GM19238 (cell line): Measurements from ENCODE around the gene BAZ1B.
"Not testable (repeated sequence)": the region's sequence is repeated elsewhere in the genome, so short reads cannot be mapped to it uniquely, and the experiment has no call there.

Experiments used
- DNase-seq: peaks from one replicate; pipeline ENCODE4 v3.0.0; 2011; ENCODE audit warnings: low spot score; ENCODE audit not compliant: insufficient read length

BAZ1B gene

DNA sequence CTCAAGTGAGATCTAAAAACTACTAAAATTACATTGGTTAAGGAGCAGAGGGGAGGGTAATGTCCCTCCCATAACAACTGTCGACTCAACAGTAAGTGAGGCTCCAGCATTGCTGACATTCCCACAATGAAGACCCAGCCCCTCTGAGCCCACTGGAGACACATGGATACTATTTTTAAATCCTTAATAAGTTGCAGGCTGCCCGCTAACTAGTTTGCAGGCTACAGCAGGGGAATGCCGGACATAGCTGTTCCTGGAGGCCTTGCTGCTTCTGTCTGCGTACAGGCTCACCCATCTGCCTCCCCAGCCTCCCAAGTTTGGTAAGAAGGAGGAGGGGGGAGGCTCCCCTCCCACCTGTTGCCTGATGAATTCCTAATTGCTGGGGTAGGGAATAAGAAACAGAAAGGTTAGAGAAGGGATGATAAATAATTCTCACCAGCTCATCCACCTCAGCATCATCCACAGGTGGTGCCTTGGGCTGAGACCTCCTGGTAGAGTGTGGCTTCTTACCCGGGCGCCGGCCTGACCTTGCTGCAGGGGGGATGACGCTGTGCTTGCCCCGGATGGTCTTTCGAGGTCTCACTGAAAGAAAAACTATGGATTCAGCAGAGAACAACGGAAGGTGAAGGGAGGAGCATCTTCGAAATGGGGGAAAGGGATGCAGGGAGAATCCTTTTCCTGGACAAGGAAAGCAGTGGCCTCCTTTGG lies 78.4 kb downstream of the BAZ1B start:
- DNase-seq = no peak

DNA sequence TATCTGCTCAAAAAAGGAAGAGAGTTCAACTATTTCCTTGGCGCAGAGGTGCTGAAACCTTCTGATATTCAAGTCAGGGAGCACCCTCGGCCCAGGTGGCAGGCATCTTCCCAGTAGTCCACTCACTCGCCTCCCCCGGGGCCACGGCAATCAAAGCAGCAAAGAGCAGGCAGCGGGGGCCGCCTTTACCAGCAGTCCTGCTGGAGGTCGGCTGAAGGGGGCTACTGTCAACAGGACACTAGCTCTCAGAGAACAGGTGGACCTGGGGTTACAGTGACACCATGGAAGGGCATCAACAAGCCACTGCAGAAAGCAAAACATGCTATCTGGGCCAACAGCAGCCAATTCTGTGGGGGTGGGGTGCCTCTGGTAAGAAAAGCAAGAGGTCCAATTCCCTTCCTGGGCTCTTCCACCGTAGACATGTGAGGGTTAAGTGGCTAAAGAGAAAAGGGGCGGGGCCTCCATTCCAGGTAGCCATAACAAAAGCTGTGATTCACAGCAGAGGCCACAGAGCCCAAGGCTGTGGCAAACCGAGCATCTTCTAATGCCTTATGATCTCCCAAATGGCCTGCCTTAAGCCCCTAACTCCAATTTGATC lies 79.1 kb downstream of the BAZ1B start:
- DNase-seq = no peak

DNA sequence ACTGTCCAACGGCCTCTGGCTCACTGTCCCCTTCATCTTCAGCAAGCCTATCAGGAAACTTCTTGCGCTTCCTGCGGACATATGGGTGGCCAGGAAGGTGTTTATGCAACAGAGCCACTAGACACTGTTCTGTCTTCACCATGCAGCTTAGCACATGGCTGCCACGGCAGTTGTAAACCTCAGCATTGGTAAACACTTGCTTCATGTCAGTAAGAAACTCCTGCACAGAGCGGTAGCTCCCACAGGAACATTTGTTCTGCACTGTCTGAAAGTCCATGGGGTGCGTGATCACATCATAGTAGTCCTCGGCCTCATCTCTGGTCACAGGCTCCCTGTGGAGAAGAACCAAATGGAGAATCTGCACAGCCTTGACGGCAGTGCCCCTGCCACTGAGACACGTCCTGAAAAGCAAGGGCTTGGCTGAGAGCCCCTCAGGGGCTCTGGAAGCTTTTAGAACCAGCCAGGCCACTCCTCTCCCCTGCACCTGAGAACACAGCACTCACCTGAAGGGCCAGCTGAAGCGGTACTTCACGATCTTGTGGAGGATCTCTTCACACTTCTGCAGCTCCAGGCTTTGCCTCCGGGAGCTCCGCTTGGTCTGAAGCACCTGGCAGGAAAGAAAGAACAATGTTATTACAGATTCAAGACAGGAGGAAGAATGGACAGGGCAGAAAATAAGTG lies 79.7 kb downstream of the BAZ1B start:
- DNase-seq = no peak

DNA sequence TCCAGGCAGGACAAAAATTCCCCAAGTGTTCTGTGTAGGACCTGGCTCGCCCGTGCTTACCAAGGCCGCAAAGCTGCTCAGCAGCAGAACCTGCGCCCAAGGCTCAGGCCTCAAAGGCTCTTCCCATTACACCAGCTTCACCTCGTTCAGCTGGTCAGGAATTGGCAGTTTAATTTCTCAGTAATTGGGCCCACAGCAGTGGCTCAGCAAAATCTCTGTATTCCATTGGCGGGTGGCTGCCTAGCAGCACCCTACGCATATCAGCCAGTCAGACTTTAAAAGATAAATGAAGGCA lies 82.7 kb downstream of the BAZ1B start:
- DNase-seq = no peak

DNA sequence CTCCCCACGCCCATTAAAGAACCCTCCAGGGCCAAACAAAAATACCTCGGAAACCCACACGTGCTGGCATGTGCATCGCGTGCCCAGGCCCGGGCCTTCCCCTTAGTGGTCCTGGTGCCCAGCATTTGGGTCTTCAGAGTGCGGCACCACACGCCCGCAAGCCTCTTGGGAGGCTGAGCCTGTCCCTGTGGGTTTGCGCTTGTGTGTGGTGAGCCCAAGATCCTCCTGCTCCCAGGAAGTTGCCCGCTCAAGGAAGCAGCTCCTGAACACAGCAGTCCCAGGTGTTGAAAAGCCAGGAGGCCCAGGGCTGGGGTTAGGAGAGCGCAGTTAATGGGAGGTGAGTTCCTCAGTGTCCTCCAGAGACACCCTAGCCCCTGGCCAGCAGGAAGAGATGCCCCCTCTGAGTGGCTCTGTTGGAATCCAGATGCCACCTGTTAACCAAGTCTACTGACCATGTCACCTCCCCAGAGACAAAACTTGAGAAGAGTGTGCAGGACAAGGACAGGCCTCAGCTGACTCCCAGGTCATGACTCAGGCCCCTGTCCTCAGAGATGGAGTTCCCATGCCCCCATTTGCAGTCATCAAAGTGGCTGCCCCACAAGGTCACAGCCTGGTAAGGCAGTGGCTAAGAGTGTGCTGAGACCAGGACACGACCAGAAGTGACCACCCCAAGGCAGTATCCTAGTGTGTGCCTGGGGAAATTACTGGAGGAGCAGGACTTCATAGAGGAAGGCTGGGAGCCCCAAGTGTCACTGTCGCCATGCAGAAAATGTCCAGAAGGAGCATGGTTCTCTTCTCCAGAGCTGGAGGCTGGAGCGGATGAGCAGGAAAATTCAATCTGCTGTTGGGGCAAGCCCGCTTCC lies 83.3 kb downstream of the BAZ1B start:
- no peak for DNase-seq

DNA sequence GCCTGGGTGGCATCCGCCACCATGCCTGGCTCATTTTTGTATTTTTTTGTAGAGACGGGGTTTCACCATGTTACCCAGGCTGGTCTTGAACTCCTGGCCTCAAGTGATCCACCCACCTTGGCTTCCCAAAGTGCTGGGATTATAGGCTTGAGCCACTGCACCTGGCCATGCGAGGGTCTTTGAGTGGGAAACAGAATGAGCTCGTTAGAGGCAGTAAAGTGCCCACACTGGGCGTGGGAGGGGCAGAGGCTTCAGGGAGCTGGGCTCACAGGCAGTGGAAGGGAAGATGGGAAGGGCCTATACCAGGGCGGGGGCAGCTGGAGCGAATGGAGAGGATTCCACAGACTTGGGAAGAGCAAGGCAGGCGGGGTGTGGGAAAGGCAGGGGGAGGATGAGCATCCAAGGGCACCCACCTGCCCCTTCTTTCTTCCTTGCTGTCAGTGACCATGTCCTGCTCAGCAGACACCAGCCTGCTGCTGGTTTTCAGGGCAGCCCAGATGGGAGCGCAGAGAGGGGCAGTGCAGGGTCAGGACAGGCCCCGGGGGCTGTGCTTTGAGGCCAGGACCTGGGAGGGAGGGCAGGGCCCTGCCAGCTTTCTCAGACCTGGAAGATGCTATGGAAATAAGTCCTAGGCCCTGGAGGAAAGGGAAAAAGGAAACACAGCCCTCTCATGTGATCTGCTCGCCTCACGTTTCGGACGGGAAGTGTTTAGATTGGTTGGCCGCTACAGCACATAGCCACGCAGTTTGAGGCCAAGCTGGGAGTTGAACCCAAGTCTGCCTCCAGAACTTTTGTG lies 84.3 kb downstream of the BAZ1B start:
- DNase-seq = no peak

DNA sequence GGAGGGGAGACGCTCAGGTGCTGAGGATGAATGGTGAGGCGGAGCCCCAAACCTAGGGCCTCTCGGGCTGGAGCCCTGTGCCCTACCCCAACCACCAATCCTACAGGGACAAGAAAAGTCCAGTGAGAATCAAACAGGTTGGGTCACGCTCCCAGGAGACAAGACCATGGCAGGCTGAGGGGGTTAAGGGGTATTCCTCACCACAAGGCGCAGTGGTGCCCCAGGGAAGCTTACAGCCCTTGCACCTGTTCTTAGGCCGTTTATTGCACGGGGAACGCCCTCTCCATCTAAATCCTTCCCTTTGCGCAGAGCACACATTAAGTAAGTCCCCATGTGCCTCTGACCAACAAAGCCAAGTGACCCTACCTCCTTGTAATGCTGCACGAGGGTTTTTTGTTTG lies 85.0 kb downstream of the BAZ1B start:
- DNase-seq = no peak

DNA sequence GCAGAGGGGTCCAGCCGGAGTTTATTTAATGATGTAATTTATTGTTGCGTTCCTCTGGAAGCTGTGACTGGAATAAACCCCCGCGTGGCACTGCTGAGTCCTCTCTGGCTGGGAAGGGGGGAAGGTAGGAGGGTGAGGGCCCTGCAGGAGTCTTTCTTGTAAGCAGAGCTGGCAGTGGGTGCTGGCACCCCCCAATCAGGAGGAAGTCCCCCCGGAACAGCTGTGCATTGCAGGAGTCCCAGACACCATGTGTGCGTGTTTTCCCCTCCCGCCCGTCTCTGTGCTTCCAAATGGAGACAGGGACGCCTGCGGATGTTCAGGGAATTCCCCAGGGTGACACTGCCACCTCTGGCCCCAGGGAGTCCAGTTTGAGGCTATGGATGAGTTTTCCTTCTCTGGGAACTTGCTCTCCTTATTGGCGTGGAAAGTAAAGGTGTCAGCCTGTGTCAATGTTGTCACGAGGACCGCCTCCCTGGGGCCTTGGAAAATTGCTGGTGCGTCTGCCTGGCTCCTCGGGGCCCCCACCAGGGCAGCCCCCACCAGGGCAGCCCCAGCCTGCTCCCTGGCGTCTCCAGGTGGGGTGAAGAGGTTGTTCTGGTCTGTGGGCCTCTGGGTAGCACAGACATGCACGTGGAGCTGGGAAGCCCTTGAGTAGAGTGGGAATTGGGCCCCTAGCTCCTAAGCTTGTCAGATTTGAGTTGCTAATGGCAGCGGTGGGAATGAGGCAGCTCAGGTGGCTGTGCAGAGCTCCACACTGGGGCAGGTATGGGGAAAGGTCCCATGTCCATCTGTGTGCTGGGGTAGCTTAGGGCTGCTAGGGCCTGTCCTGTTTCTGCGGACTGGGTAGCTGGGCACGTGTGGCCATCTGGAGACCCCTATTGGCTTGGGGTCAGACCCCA lies 85.8 kb downstream of the BAZ1B start:
- DNase-seq = no peak

DNA sequence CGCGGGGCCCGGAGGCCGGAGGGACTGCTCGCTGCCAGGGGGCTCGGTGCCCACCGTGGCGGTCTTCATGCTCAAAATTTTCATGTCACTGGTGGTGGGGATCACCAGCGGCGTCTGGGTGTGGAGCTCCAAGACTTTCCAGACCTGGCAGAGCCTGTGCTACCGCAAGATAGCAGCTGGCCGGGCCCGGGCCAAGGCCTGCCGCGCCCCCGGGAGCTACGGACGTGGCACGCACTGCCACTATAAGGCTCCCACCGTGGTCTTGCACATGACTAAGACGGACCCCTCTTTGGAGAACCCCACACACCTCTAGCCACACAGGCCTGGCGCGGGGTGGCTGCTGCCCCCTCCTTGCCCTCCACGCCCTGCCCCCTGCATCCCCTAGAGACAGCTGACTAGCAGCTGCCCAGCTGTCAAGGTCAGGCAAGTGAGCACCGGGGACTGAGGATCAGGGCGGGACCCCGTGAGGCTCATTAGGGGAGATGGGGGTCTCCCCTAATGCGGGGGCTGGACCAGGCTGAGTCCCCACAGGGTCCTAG lies 86.6 kb downstream of the BAZ1B start:
- no peak for DNase-seq

DNA sequence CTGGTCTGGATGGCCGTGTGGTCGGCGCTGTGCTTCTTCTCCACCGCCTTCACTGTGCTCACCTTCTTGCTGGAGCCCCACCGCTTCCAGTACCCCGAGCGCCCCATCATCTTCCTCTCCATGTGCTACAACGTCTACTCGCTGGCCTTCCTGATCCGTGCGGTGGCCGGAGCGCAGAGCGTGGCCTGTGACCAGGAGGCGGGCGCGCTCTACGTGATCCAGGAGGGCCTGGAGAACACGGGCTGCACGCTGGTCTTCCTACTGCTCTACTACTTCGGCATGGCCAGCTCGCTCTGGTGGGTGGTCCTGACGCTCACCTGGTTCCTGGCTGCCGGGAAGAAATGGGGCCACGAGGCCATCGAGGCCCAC lies 87.4 kb downstream of the BAZ1B start:
- no peak for DNase-seq

DNA sequence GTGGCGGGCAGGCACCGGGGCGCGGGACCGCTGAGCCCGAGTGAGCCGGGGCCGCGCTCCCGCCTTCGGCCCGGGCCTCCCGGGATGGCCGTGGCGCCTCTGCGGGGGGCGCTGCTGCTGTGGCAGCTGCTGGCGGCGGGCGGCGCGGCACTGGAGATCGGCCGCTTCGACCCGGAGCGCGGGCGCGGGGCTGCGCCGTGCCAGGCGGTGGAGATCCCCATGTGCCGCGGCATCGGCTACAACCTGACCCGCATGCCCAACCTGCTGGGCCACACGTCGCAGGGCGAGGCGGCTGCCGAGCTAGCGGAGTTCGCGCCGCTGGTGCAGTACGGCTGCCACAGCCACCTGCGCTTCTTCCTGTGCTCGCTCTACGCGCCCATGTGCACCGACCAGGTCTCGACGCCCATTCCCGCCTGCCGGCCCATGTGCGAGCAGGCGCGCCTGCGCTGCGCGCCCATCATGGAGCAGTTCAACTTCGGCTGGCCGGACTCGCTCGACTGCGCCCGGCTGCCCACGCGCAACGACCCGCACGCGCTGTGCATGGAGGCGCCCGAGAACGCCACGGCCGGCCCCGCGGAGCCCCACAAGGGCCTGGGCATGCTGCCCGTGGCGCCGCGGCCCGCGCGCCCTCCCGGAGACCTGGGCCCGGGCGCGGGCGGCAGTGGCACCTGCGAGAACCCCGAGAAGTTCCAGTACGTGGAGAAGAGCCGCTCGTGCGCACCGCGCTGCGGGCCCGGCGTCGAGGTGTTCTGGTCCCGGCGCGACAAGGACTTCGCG lies 88.0 kb downstream of the BAZ1B start:
- DNase-seq = no peak

DNA sequence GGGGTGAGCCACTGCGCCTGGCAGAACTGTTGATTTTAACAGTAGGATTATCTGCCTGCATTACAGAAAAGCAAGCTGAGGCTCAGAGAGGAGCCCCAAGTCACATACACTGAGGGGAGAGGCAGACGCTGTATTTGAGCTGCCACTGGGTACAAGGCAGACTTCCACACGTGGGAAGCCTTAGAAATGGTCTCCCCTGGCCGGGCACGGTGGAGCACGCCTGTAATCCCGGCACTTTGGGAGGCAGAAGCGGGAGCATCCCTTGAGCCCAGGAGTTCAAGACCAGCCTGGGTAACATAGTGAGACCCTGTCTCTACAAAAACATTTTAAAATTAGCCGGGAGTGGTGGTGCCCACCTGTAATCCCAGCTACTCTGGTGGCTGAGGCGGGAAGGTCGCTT lies 89.4 kb downstream of the BAZ1B start:
- DNase-seq = no peak

DNA sequence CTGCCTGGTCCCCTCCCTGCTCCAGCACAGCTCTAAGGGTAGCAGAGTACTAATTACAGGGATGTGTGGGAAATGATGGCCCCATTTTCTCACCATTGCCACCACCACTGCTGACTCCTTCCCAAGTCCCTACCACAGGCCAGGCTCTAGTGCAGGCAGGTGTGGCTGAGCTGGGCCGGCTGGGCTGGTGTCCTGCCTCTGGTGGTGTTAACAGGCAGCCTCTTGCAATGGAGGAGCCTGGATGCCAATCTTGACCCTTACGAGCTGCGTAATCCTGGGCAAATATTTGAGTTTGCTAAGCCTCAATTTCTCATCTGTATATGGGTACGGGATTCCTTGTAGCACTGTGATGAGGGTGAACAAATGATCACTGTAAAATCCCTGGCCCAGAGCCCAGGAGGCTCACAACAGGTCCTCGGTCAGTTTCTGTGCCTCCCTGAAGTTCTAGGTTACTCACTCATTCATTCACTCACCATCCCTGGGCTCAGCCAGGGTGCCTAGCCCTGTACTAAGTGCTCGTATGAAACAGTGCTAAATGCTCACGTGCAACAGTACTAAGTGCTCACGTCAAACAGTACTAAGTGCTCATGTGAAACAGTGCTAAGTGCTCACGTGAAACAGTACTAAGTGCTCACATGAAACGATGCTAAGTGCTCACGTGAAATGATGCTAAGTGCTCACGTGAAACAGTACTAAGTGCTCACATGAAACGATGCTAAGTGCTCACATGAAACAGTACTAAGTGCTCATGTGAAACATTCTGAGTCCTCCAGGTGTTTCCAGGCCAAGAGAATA lies 90.9 kb downstream of the BAZ1B start:
- DNase-seq = no peak

DNA sequence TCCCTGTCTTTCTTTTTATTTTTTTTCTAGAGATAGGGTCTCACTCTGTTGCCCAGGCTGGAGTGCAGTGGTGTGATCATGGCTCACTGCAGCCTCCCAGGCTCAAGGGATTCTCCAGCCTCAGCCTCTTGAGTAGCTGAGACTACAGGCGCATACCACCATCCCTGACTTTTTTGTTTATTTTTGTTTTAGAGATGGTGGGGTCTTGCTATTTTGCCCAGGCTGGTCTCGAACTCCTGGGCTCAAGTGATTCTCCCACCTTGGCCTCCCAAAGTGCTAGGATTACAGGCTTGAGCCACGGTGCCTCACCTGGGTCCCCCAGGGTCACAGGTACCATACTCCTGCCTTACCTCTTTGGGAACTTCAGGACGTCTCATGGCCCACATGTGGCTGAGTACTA lies 91.6 kb downstream of the BAZ1B start:
- DNase-seq = not testable (repeated sequence)

DNA sequence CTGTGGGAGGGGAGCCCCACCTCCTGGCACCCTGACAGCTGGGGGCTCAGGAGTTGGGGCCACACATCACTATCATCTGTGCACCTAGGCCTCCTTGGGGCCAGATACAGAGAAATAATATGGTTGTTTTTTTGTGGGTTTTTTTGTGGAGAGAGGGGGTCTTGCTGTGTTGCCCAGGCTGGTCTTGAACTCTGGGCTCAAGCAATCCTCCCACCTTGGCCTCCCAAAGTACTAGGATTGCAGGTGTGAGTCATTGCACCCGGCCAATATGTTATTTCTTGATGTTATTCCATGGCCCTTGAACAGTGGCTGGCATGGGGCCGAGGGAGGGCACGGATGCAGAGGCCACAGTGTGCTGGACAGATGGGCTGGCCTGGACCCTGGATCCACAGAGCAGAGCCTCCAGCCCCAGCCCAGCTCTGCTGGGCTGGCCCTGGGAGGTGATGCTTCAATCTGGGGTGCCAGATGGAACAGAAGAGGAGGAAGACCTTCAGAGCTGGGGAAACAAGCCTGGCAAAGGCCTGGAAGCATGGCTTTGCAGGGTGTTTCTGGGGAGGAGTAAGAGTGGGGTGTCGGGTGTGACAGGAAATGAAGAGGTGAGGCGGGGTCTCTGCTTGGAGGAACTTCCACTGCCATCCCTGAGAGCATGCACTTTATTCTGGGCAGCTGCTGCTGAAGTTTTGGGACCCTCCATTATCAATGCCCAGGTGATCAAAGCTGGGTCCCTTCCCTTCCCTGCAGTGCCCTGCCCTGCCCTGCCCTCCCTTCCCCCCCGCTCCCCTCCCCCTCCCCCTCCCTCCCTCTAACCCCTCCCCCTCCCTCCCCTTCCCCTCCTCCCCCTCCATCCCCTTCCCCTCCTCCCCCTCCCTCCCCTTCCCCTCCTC lies 92.2 kb downstream of the BAZ1B start:
- DNase-seq = no peak

DNA sequence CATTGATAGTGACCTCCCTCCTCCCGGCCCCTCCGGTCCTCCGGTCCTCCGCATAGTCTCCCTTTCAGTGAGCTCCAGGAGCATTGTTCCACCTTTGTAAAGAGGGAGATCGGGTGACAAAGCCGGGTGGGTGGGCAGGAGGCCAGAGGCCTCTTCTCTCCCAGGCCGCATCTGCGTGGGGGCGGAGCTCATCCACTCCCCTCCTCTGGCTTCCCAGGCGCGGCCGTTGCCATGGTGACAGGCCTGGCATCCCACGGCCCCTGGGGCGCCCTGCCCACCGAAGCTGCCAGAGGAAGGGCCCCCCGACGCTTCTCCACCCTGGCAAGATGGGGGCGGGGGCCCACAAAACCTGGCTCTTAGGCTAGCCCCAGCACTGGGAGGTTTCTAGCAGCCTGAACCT lies 92.9 kb downstream of the BAZ1B start:
- DNase-seq = no peak
